Mesendoderm (in vitro differentiated cells): ENCODE results near the gene ARMH4.

Experiments
- DNase-seq: peaks from one replicate; pipeline ENCODE4 v3.0.0; 2013
- H2AK5ac ChIP-seq: 2 replicates; pipeline ENCODE4 v1.6.1; 2013; ENCODE audit warnings: low read length, inconsistent platforms
- H2BK120ac ChIP-seq: 2 replicates; pipeline ENCODE4 v1.6.1; 2013; ENCODE audit warnings: low read depth, mild to moderate bottlenecking, low read length, moderate library complexity, mixed read lengths
- H2BK15ac ChIP-seq: replicated peaks from 2 replicates; pipeline ENCODE4 v1.6.1; 2013; ENCODE audit warnings: low read depth, mild to moderate bottlenecking, moderate library complexity
- H2BK5ac ChIP-seq: 2 replicates; pipeline ENCODE4 v1.6.1; 2013; ENCODE audit warnings: low read length, inconsistent platforms
- H3K18ac ChIP-seq: 2 replicates; pipeline ENCODE4 v1.6.1; 2013; ENCODE audit warnings: mild to moderate bottlenecking, low read length, mixed read lengths
- H3K23ac ChIP-seq: one replicate; pipeline ENCODE4 v1.6.1; 2013; ENCODE audit warnings: low read length
- H3K27ac ChIP-seq: 2 replicates; pipeline ENCODE4 v1.5.1; 2013; ENCODE audit warnings: low read depth, mild to moderate bottlenecking, inconsistent platforms, low read length, moderate library complexity
- H3K27me3 ChIP-seq: 2 replicates; pipeline ENCODE4 v1.6.1; 2013; ENCODE audit warnings: low read length, control low read depth, mild to moderate bottlenecking, inconsistent platforms; ENCODE audit not compliant: insufficient read depth, poor library complexity
- H3K36me3 ChIP-seq: 2 replicates; pipeline ENCODE4 v1.6.1; 2013; ENCODE audit warnings: low read length, inconsistent platforms; ENCODE audit not compliant: control insufficient read depth, insufficient read depth
- H3K4ac ChIP-seq: one replicate; pipeline ENCODE4 v1.6.1; 2013; ENCODE audit warnings: low read depth, mild to moderate bottlenecking, low read length, moderate library complexity
- H3K4me1 ChIP-seq: 2 replicates; pipeline ENCODE4 v1.6.1; 2013; ENCODE audit warnings: low read depth, low read length, inconsistent platforms; ENCODE audit not compliant: control insufficient read depth
- H3K4me2 ChIP-seq: 2 replicates; pipeline ENCODE4 v1.6.1; 2013; ENCODE audit warnings: low read length
- H3K4me3 ChIP-seq: 2 replicates; pipeline ENCODE4 v1.5.1; 2013; ENCODE audit warnings: mild to moderate bottlenecking, low read length
- H3K56ac ChIP-seq: one replicate; pipeline ENCODE4 v1.6.1; 2013; ENCODE audit warnings: low read length
- H3K79me1 ChIP-seq: 2 replicates; pipeline ENCODE4 v1.6.1; 2013; ENCODE audit warnings: low read length, inconsistent platforms
- H3K79me2 ChIP-seq: 2 replicates; pipeline ENCODE4 v1.6.1; 2013; ENCODE audit warnings: mild to moderate bottlenecking, low read length; ENCODE audit not compliant: control insufficient read depth, insufficient read depth
- H3K9ac ChIP-seq: 2 replicates; pipeline ENCODE4 v1.6.1; 2013; ENCODE audit warnings: low read length, inconsistent platforms
- H4K5ac ChIP-seq: one replicate; pipeline ENCODE4 v1.6.1; 2013; ENCODE audit warnings: low read length
- H4K8ac ChIP-seq: one replicate; pipeline ENCODE4 v1.6.1; 2013; ENCODE audit warnings: low read depth, mild to moderate bottlenecking, control low read depth, low read length, moderate library complexity
- WGBS: extraction: QIAGEN DNeasy Blood & Tissue Kit; methylation state at CpG from one replicate; pipeline ENCODE4 v1.1.7; 2013; ENCODE audit warnings: low lambda C conversion rate, missing lambda C conversion rate; ENCODE audit not compliant: insufficient coverage; ENCODE audit errors: extremely low coverage; 5-methylcytosine and 5-hydroxymethylcytosine counted together

Gene ARMH4

DNA sequence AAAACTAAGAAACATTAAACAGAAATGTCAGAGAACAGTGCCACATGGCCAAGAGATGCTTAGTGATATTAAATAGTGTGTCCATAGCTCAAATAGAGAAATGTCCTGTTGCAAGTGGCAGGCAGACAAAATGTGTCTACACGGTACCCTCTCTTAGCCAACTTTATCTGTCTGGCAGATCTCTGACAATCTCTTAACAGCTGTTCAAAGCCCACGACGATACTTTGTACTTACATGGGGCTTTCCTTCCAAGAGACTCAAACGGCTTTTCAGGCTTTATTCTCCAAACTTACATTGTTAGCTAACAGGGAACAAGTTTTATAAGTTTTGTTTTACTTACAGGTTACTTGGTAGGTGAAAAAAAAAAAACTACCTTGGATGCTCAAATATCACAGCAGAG is 45.6 kb downstream of the ARMH4 start:
- no peak overlapping the region for H2AK5ac ChIP-seq

DNA sequence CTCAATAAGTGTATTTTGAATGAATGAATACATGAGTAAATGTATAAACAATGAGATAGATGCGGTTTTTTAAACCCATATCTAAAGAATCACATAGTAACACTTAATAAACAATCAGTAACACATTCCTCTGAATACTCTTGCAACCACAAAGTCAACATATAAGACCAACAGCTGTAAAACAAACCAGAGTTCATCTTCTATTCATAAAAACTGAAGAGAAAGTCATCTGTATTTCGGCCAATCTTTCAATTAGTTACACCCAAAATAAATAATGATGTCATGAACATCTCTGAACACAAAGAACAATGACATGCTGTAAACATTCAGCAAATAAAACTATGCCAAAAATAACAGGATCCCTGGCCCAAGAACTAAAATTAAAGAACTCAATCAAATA is 47.2 kb downstream of the ARMH4 start:
- H3K27me3 ChIP-seq, result no peaks in the 10 kb centered on the region

More for the DNA sequence above, 45.6 kb downstream of the ARMH4 start:
- Histone ChIP-seq H3K27ac (no peak overlapping the region), H3K56ac (no peak overlapping the region), H3K4me1 (peaks cover 3% of the 10 kb centered on the region), H3K23ac (no peak overlapping the region), H3K79me2 (no peaks in the 10 kb centered on the region), H3K79me1 (no peaks in the 10 kb centered on the region), H3K4me3 (no peak overlapping the region), H2BK15ac (no peak overlapping the region), H3K4me2 (no peak overlapping the region), H3K27me3 (no peaks in the 10 kb centered on the region), H4K5ac (no peak overlapping the region), H4K8ac (no peak overlapping the region), H3K4ac (no peak overlapping the region), H3K9ac (no peak overlapping the region), H3K36me3 (no peaks in the 10 kb centered on the region), H2BK5ac (no peak overlapping the region), H2BK120ac (no peak overlapping the region), H3K18ac (no peak overlapping the region)
- DNase-seq, result no peak
- no CpG with 5 or more reads among the region's 4 CpGs for WGBS

DNA sequence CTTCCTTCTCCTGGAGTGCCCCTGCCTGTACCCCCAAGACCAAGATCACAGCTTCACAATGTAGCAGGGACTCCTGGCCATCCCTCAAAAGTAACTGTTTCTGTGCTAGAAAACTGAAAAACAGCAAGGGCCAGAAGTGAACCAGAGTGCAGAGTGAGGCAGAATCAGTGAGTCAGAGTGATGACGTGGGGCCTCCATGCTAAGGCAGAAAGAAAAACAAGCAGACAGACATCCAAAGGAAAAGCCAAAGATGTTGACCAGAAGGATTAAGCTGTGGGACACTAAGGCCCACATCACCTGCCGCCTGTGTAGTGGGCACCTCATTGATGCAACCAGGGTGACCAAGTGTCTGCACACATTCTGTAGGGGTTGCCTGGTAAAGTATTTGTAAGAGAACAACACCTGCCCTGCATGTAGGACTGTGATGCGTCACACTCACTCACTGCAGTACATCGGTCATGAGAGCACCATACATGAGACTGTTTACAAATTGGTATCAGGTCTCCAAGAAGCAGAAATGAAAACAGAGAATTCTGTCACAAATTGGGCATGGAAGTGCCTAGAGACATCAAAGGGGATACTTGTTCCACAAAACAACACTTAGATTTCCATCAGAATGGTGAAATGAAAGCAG is 51.2 kb downstream of the ARMH4 start:
- Histone ChIP-seq H2BK15ac (no peak overlapping the region), H3K4me1 (peaks cover 7% of the 10 kb centered on the region), H3K4ac (no peak overlapping the region), H3K4me3 (no peak overlapping the region), H3K18ac (no peak overlapping the region), H3K4me2 (no peak overlapping the region), H3K27ac (no peak overlapping the region), H3K36me3 (no peaks in the 10 kb centered on the region), H3K23ac (no peak overlapping the region), H4K5ac (no peak overlapping the region), H2BK120ac (no peak overlapping the region), H2BK5ac (no peak overlapping the region), H4K8ac (no peak overlapping the region), H3K79me2 (no peaks in the 10 kb centered on the region), H3K56ac (no peak overlapping the region), H2AK5ac (no peak overlapping the region), H3K79me1 (no peaks in the 10 kb centered on the region), H3K27me3 (no peaks in the 10 kb centered on the region), H3K9ac (no peak overlapping the region)
- DNase-seq, result no peak
- WGBS, result no CpG with 5 or more reads among the region's 4 CpGs

More for the DNA sequence above, 47.2 kb downstream of the ARMH4 start:
- Histone ChIP-seq H3K4ac (no peak overlapping the region), H2AK5ac (no peak overlapping the region), H4K8ac (no peak overlapping the region), H3K36me3 (no peaks in the 10 kb centered on the region), H3K56ac (no peak overlapping the region), H3K4me1 (peaks cover 3% of the 10 kb centered on the region), H2BK120ac (no peak overlapping the region), H2BK15ac (no peak overlapping the region), H3K79me1 (no peaks in the 10 kb centered on the region), H3K4me2 (no peak overlapping the region), H3K23ac (no peak overlapping the region), H2BK5ac (no peak overlapping the region), H3K79me2 (no peaks in the 10 kb centered on the region), H3K18ac (no peak overlapping the region), H4K5ac (no peak overlapping the region), H3K9ac (no peak overlapping the region), H3K27ac (no peak overlapping the region), H3K4me3 (no peak overlapping the region)
- WGBS, result no CpG with 5 or more reads among the region's 2 CpGs
- no peak for DNase-seq

DNA sequence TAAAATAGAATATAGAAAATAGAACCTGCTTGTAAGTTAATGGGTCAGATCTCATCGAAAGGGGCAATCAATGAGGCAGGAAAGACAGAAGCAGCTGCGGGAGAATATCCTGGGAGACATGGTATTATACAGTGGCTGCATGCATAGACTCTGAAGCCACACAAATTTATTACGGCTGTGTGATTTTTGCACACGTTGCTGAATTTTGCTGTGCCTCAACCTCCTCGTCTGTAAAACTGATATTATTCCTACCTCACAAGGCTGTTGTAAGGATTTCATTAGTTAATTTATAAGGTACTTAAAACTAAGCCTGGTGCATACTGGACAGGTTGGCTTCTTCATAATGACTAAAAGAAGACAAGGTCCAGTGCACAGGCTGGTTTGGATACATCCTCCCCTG is 52.3 kb downstream of the ARMH4 start:
- no peak overlapping the region for H3K4me3 ChIP-seq
- no peaks in the 10 kb centered on the region for H3K36me3 ChIP-seq
- H2BK5ac ChIP-seq, result no peak overlapping the region
- H2BK120ac ChIP-seq, result no peak overlapping the region
- H3K27ac ChIP-seq, result no peak overlapping the region
- H3K27me3 ChIP-seq, result no peaks in the 10 kb centered on the region
- no CpG with 5 or more reads among the region's 5 CpGs for WGBS
- H2AK5ac ChIP-seq, result no peak overlapping the region
- H3K4ac ChIP-seq, result no peak overlapping the region
- H3K79me2 ChIP-seq, result no peaks in the 10 kb centered on the region
- DNase-seq, result no peak
- no peaks in the 10 kb centered on the region for H3K79me1 ChIP-seq
- no peak overlapping the region for H4K8ac ChIP-seq
- no peak overlapping the region for H3K23ac ChIP-seq
- no peak overlapping the region for H4K5ac ChIP-seq
- H3K4me1 ChIP-seq, result peaks cover 7% of the 10 kb centered on the region
- no peak overlapping the region for H3K4me2 ChIP-seq
- no peak overlapping the region for H3K18ac ChIP-seq
- H3K56ac ChIP-seq, result no peak overlapping the region
- no peak overlapping the region for H2BK15ac ChIP-seq
- no peak overlapping the region for H3K9ac ChIP-seq

DNA sequence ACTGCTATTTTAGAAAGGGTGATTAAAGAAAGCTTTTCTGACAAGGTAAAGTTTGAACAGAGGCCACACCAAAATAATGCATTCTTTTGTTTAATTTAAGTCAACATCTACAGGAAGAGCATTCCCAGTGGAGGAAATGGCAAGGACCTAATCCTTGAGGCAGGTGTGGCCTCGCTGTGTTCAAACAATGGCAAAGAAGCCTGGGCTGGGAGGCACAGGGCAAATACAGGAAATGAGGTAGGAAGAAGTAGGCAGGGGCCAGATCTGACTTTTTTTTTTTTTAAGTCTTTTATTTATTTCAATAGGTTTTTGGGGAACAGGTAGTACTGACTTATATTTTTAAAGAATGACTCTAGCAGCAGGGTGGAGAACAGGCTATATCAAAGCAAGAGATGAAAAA is 53.5 kb downstream of the ARMH4 start:
- DNase-seq, result peak; percentile 71
- no peak overlapping the region for H3K18ac ChIP-seq
- no peaks in the 10 kb centered on the region for H3K79me2 ChIP-seq
- no peak overlapping the region for H3K9ac ChIP-seq
- H3K4me1 ChIP-seq, result peaks cover 7% of the 10 kb centered on the region
- H3K4me2 ChIP-seq, result no peak overlapping the region
- H3K36me3 ChIP-seq, result no peaks in the 10 kb centered on the region
- no peak overlapping the region for H3K4me3 ChIP-seq
- no peak overlapping the region for H3K4ac ChIP-seq
- no peak overlapping the region for H2BK5ac ChIP-seq
- H2AK5ac ChIP-seq, result no peak overlapping the region
- H3K23ac ChIP-seq, result no peak overlapping the region
- H2BK15ac ChIP-seq, result no peak overlapping the region
- no peak overlapping the region for H2BK120ac ChIP-seq
- H3K79me1 ChIP-seq, result no peaks in the 10 kb centered on the region
- no CpG with 5 or more reads among the region's 1 CpG for WGBS
- H4K5ac ChIP-seq, result no peak overlapping the region
- H4K8ac ChIP-seq, result no peak overlapping the region
- H3K27ac ChIP-seq, result no peak overlapping the region
- no peaks in the 10 kb centered on the region for H3K27me3 ChIP-seq
- no peak overlapping the region for H3K56ac ChIP-seq

DNA sequence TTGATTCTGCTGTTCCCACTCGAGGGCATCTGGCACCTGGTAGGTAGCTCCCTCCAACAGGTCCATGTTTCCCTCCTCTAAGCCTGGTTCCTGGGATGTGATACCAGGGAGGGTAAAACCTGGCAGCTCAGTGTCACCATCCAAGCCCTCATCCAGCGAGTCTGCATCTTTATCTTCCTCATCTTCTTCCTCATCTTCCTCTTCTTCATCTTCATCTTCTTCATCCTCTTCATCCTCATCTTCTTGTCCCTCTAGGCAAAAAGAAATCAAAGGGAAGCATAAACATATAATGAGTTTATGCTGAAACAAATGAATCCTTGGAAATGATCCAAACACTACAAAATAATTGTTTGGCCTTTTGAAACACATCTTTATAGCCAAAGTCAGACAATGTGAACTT is 55.3 kb downstream of the ARMH4 start:
- Histone ChIP-seq H3K36me3 (no peaks in the 10 kb centered on the region), H3K4ac (no peak overlapping the region), H3K56ac (no peak overlapping the region), H3K9ac (no peak overlapping the region), H3K4me1 (peaks cover 4% of the 10 kb centered on the region), H3K18ac (no peak overlapping the region), H3K27ac (no peak overlapping the region), H3K23ac (no peak overlapping the region), H3K4me2 (no peak overlapping the region), H2BK120ac (no peak overlapping the region), H3K79me1 (no peaks in the 10 kb centered on the region), H2AK5ac (no peak overlapping the region), H2BK5ac (no peak overlapping the region), H4K8ac (no peak overlapping the region), H2BK15ac (no peak overlapping the region), H4K5ac (no peak overlapping the region), H3K79me2 (no peaks in the 10 kb centered on the region), H3K4me3 (no peak overlapping the region), H3K27me3 (no peaks in the 10 kb centered on the region)
- DNase-seq, result no peak
- WGBS, result no CpG with 5 or more reads among the region's 2 CpGs
